HL-60/S4 (cell line): ENCODE results near the gene HLA-C.
"Not testable (repeated sequence)": the region's sequence is repeated elsewhere in the genome, so short reads cannot be mapped to it uniquely, and the experiment has no call there.

ENCODE experiments used
- in situ Hi-C: fragments of 300-500 bp; cut with MboI; formaldehyde crosslinking; loops from 2 replicates; pipeline ENCODE4 v1.14.3; 2022; ENCODE audit warnings: low sequenced_read_pairs

HLA-C gene

DNA sequence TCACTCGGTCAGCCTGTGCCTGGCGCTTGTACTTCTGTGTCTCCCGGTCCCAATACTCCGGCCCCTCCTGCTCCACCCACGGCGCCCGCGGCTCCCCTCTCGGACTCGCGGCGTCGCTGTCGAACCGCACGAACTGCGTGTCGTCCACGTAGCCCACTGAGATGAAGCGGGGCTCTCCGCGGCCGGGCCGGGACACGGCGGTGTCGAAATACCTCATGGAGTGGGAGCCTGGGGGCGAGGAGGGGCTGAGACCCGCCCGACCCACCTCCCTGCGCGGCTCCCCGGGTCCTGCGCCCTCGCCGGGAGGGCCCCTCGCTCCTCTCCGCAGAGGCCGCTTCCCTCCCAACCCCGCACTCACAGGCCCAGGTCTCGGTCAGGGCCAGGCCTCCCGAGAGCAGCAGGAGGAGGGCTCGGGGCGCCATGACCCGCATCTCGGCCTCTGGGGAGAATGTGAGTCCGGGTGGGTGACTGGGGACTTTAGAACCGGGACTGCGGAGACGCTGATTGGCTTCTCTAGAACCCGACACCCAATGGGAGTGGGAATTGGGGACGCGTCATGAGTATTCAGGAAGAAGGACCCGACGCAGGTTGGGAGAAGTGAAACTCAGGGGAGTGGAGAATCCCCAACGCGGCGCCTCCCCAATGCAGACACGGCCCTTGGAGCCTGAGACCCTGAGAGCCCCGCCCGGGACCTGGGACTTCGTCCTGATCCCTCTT, at the start of gene HLA-C:
HLA-C (minus strand) TSS at position 452 of the 717 bp plus-strand sequence; CDS start at position 431, 21 bp downstream.
- in situ Hi-C loops: no loop called here

DNA sequence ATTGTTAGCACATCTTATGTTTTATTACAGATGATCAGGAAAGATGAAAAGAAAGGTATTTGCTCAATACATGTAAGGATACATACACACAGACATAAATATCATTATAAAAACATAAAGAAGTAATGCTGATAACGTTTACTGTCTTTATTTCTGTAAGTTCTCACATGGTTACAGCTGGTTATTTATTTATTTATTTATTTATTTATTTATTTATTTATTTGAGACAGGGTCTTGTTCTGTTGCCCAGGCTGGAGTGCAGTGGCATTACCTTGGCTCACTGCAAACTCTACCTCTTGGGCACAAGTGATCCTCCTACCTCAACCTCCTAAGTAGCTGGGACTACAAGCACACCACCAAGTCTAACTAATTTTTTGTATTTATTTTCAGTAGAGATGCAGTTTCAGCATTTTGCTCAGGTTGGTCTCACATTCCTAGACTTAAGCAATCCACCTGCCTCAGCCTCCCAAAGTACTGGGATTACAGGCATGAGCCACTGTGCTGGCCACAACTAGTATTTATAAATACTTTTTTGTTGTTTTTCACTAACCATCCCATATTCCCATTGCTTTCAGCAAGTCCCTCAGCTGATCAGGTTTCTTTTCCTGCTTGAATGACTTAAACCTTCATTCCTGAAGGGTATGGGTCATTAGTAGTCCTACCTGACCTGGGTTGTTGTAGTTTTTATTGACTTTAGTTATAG, 49.3 kb upstream of the HLA-C start:
- in situ Hi-C loops: no loop called here

DNA sequence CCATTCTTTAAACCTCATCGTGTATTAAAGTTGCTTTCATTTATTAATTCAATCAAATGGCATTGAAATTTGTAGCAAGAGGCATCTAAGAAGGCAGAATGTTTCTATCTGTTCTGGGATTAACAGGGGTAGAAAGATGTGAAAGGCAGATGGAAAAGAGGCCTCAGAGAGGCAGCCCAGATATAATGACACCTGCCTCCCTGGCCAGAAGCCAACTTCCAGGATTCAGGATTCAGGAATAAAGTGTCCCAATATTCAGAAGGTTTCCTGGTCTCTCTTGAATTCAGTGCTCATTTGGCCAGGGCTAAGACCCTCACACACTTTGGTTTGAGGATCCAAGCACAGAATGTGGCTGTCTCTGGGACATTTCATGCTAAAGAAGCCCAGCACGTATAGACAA, 45.1 kb upstream of the HLA-C start:
- in situ Hi-C loops: no loop called here

DNA sequence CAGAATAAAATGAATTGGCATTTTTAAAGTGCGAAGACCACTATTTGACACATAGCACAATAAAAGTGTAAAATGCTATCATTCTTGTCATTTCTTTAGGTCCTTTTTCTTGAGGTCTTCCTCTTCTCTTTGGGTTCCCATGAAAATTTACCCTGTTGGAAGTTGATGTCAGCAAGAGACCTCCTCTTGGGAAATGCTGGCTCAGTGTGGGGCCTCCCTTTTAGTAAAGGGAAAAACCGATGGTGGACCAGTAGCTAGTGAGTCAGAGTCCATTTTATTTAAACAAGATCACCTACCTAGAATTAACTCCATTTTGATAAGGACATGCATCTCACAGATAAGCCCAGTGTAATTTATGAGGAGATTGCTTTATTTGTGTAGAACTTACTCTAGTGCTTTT, 37.7 kb upstream of the HLA-C start:
- in situ Hi-C loops: no loop called here

DNA sequence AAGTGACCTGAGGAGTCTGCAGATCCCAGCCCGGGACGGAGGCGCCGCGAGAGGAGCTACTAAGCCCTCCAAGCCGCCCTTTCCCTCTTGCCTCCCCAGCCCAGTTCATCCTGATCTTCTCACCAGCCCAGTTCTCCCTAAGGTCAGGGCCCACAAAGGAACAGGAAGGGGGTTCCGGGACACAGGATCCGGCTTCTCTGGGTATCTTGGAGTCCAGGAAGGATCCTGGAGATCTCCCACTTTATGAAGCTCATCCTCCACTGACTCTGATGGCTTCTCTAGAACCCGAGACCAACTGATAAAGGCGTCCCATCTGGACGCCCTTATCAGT, 36.9 kb upstream of the HLA-C start:
- in situ Hi-C loops: no loop called here

DNA sequence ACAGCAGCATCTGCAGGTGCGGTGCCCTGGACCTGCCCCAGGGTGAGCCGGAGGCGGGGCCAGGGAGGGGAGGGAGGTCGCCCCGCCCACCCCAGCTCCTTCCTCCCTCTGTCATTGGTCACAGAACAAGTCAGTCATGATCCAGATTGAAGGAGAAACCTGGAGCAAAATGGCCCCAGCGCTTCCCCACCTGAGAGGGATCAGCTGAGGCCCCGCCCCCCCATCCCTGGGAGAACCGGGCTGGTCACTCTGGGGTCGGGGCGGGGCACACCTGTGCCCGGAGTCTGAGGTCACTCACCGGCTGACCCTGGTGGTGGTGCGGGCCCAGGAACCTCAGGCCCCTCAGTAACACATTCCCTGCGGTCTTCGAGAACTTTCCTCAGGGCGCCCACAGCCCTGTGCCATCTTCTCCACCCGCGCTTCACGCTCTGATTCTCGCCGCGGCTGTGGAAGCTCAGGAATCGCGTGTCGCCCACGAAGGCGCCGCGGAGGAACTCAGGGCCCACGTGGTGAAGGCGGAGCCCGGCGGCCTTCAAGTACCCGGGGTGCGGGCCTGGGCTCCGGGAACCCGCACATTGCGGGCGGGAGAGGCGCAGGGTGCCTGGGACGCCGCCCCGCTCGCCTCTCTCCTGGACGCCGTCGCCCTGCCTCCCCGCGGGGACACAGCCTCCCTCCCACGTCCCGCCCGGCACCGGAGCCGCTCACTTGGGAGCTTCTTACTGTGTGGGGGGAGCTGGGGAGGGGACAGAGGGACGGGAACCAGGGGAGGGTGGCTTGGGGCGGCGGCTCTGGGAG, 36.4 kb upstream of the HLA-C start:
- in situ Hi-C loops: no loop called here

DNA sequence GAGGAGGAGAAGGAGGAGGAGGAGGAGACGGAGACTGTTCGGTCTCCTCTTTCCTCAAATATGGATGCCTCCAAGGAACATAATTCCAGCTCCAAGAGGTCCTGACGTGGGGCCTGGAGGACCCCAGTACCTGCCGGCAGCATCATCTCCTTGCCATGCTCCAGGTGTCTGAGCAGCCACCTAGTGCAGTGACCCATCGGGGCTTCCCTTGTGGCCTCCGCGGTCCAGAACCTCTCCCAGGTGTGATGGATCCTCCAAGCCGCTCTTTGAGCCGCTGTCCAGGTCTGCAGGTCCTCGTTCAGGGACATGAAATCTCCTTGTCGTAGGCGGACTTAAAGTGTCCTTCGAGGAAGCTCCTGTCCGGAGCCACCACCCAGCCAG, 35.8 kb upstream of the HLA-C start:
- in situ Hi-C loops: no loop called here

DNA sequence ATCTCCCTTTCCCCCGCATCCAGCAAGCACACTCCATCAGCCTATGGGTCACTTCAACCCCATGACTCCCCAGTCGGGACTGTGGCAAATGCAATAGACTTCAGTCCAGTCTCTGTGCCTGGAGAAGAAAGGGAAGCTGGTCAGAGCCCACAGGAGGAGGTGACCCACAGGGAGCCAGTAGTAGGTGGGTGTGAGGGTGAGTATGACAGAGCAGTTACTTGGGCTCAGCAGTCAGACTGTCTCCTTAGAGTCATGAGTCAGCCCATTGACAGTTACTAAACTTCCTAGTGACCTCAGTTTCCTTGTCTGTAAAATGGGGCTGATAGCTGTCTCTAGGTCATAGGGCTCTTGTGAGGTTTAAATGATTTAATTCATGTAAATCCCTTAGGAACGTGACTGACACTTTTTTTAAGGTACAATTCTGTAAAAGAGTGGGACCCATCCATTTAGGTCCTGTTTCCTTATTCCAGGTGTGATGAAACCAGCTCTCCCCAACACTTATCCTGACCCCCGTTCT, 33.9 kb upstream of the HLA-C start:
- in situ Hi-C loops: no loop called here

DNA sequence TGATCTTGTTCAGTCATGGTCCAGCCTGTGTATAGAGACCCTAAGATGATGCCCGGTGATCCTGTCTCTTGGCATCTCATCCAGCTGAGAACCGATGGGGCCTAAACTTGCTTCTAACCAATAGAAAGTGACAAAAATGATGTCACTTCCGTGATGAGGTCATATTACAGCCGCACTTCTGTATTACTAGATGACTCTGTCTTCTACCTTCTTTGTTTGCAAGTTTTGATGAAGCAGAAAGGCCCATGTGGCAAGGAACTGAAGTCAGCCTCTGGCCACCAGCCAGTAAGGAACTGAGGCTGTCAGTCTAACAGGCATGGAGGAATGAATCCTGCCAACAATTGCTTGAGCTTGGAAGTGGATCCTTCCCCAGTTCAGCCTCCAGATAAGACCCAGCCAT, 32.8 kb upstream of the HLA-C start:
- in situ Hi-C loops: no loop called here

DNA sequence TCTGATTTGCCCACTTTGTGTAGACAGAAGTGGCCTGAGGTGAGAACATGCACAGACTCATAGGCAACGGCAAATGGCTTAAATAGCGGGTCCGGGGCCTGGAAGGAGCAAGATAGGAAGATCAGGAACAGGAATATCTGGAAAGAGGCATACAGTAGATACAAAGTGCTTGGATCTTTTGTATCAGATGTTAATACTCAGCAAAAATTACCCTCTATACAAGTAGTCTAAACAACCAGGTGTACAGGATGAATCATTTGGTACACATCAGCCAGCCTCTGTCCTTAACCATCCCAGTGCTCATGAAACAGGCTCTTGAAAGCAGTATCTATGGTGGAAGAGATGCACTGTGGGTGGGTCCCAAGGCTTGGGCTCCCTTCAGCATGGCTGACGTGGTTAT, 28.9 kb upstream of the HLA-C start:
- in situ Hi-C loops: no loop called here

DNA sequence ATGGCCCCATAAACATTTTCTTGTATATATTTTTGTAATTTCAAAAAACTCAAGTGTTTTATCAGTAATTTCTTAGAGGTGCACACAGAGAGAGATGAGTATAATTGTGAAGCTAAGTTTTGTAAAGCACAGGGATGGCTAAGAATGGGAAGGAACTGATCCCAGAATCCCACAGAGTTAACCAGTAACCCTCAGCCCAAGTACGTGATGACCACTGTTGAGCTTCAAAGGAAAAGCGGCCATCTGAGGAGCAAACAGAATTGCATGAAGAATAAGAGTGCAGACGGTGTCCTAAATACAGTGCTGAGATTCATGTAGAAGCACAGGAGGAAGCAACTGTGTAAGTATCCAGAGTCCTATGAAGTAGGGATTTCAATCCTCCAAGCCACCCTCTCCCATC, 28.1 kb upstream of the HLA-C start:
- in situ Hi-C loops: no loop called here

DNA sequence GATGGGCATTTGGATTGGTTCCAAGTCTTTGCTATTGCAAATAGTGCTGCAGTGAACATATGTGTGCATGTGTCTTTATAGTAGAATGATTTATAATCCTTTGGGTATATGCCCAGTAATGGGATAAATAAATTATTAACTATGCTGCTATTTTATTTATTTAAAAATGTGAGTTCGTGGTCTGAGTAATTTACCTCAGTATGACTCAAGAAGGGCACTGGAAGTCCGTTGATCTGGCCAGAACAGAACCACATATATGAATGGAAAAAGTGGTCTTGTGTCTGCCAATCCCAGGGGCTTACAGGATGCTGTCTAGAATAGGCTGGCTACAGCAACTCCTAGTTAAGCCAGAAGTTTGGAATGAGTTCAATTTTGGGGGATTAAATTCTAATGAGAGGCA, 27.6 kb upstream of the HLA-C start:
- in situ Hi-C loops: no loop called here

DNA sequence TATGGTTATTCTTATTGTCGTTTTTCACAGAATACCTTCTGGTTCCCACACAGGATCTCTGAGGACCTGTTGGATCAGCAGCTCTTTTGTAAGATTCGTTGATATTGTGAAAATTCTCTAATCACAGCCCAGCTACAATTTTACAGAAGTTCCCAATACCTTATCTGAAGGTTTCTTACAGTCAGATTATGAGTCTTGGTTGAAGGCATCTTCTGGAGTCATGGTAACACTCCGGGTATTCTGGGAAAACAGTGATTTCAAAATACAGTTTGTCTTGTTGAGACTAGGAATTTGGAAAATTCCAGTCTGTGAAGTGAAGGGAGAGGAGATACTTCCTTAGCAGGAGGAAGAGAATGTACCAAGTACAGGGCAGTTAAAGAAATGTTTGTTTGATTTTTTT, 22.2 kb upstream of the HLA-C start:
- in situ Hi-C loops: no loop called here

DNA sequence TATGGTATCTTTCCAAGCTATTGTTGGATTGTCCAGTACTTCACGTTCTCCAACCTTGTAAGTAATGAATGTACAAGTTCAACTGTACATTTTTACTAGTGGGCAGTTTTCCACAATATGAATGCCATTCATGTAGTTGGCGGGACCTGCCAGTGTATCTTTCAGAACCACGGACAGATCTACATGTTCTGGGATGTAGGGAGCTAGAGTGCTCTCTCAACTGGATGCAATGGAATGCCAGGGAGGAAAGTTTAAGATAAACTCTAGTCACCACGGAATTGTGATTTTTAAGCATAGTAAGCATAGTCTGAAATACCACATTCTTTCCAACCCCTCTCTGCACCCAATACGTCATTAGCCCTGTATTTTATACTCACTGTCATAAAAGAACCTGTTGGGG, 21.5 kb upstream of the HLA-C start:
- in situ Hi-C loops: no loop called here

DNA sequence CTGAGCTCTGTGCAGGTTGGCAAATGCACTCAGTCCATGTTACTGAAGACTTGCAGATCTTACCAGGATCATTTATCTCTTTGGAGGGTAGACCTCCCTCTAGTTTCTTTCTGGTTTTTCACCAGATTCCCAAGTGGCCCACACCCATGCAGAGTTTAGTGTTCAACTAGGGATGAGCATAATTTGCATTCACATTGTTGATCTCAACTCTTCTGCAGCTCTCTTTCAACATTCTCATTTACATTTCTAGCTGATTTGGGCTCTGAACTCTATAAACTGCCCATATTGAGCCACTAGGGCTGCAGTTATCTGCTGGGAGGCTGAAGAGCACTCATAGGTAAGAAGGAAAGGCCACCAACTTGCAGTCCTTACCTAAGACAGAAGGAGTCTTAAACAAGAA, 17.9 kb upstream of the HLA-C start:
- in situ Hi-C loops: no loop called here

DNA sequence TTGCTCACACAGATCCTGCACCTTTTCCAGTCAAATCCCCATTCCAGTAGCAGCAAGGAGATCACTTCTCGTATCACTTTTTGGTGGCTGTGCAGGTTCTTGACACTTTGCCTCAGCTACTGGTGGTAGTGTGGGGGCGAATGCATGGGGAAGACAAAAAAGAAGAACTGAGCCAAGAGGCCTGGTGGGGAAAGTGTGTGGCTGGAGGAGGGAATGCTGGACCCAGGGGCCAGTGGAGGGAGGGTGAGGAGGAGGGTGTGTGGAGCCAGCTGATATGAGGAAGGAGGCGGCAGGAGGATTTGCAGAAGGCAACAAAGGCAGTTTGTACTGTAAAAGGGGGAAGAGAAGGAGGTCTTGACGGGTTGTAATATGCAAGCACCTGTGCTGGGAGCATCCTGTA, 15.7 kb upstream of the HLA-C start:
- in situ Hi-C loops: no loop called here

DNA sequence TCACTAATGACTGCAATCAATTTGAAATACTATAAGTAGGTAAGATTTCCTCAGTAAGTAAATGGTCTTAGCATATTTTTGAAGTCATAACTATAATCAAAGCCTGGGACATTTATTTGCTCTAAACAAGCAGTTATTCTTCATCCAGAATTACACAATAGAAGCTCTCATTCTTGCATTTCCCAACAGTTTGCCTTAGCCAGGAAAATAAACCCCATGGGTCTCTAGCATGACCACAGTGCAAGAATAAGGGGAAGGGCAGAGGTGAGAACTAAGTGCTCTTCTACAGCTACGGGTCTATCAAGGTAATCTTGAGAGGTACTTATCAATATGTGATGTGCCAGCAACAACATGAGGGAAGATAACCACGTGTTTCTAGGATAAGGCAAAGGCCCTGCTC, 14.1 kb upstream of the HLA-C start:
- in situ Hi-C loops: no loop called here

DNA sequence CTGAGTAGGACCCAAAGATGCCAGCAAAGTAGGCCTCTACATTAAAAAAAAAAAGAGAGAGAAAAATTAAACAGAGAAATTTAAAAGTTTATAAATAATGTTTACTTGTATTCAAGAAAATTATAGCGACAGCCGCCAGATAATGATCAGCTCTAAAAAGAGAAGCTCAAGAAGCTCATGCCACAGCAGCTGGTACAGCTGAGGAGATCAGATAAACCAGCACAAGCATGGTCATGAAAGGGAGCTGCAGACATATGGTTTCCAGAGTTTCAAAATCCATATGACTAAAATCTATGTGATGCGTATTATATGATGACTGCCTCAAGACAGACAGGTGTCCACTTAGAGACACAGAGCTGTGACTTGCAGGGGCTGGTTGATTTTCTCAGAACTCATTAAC, 13.6 kb upstream of the HLA-C start:
- in situ Hi-C loops: no loop called here

DNA sequence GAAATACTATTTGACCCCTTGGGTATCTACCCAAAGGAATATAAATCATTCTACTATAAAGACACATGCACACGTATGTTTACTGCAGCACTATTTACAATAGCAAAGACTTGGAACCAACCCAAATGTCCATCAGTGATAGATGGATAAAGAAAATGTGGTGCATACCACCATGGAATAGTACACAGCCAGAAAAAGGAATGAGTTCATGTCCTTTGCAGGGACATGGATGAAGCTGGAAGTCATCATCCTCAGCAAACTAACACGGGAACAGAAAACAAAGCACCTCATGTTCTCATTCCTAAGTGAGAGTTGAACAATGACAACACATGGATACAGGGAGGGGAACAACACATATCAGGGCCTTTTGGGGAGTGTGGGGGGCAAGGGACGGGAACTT, 7.8 kb upstream of the HLA-C start:
- in situ Hi-C loops: not testable (repeated sequence)

DNA sequence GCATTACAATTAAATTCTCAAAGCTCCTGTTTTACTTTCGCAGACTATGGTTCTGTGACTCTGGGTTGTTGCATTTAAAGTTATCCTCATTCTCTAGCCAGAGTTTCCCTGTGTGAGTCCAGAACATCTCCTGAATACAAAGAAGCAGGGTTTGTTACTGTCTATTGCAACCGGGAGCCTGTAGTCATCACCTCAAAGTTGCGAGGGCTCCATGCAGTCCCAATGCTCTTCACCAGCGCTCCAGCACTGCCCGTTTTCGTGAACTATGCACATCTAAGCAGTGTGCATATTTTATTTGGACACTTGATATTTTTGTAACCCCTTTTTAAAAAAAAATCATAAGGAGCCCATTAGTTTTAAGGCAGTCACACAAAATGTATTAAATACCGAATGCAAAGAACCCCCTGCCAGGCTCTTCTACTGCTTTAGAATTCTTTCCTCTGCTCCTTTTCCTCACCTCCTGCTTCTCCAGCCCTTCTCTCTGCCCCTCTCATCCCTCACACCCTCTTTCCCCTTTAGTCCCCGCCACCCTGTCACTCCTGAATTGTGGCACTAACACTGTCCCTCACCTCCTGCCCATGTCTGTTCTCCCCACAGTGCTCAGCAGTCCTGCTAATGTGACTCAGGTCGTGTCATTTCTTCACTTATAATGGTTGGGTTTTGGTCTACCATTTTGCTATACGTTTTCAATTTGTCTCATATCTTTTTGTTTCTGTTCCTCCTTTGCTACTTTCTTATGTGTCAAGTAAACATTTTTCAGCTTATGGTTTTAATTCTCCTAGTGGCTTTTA, 1.1 kb upstream of the HLA-C start:
- in situ Hi-C loops: no loop called here

DNA sequence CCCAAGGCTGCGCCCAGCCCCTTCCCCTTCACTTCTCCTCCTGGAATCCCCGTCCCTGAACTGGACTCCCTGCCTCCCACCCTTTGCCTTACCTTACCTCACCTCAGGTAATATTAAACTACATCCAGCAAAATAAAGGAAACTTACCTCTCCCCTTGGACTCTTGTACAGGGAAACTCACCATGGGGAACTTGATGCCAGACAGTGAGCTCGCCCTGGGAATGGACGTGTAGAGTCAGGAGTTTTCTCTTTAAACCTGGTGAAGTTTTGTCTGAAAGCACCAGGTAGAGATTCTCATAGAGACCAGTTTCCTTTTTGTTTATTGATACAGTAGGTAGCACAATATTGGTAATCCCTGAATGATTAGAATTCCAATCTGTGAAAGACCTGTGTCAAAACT, 544 bp upstream of the HLA-C start:
- in situ Hi-C loops: no loop called here
